ENCODE measurements around the gene HBD. TPM values are rescaled to one million over a fixed set of nuclear protein-coding genes. Genes with fewer than 3 reads are reported as not detected.

HBD gene
- not detected for total RNA-seq

DNA sequence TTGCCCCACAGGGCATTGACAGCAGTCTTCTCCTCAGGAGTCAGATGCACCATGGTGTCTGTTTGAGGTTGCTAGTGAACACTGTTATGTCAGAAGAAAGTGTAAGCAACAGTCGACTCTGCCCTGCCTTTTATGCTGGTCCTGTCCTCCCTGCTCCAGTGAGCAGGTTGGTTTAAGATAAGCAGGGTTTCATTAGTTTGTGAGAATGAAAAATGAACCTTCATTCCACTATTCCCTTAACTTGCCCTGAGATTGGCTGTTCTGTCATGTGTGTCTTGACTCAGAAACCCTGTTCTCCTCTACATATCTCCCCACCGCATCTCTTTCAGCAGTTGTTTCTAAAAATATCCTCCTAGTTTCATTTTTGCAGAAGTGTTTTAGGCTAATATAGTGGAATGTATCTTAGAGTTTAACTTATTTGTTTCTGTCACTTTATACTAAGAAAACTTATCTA lies at the start of gene HBD:
HBD (minus strand) TSS at position 103 of the 454 bp plus-strand sequence; CDS start at position 53, 50 bp downstream.
- Mint-ChIP-seq H3K27me3 (peaks cover 16% of the 10 kb centered on the region), H3K9me3 (ENCODE audit: low read depth) (no peaks in the 10 kb centered on the region), H3K4me3 (no peak within 1 kb of the TSS), H3K27ac (no peak within 1 kb of the TSS), H3K4me1 (peaks cover 10% of the 10 kb centered on the region), H3K36me3 (no peaks in the 10 kb centered on the region)
- DNase-seq, result no peak
- peak; percentile 75 for ATAC-seq
- CTCF ChIA-PET, result no interaction called here

DNA sequence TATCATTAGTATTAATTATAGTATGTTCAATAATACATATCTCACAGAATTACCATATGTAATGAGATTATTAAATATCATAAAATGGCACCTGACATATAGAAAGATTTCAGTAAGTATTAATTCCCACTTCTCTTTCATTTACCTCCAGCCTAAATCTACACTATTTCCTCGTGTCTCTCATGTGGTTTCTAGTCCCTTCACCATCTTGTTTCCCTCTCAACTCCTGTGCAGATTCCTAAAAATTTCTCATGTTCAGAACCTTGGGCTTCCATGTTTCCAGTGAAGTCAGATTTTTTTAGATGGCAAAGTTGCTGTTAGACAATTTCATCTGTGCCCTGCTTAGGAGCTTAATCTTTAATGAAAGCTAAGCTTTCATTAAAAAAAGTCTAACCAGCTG lies 49.6 kb upstream of the HBD start:
- Mint-ChIP-seq H3K4me3 (no peak overlapping the region), H3K36me3 (no peaks in the 10 kb centered on the region), H3K4me1 (peaks cover 6% of the 10 kb centered on the region), H3K9me3 (ENCODE audit: low read depth) (no peaks in the 10 kb centered on the region), H3K27ac (no peak overlapping the region), H3K27me3 (no peaks in the 10 kb centered on the region)
- DNase-seq (no peak), ATAC-seq (no peak)
- CTCF ChIA-PET, result no interaction called here

DNA sequence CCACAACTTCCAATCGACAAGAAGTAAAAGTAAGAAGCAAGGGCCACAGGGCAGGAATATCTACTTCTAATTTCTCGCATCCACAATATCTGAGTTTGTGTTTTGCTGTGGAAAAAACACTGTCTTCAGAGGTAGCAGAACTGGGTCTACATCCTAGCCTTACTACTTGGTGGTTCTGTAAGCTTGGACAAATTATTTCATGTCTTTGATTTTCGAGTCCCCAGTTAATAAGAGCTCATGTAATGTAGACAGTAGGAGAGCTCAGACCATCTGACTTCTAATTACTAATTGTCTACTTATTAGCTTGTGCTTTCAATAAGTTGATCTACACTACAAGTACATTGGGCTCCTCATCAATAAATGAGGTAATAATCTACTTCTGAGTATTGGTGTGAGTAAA lies 48.8 kb upstream of the HBD start:
- Mint-ChIP-seq H3K36me3 (no peaks in the 10 kb centered on the region), H3K27ac (no peak overlapping the region), H3K27me3 (no peaks in the 10 kb centered on the region), H3K4me3 (no peak overlapping the region), H3K4me1 (peaks cover 6% of the 10 kb centered on the region), H3K9me3 (ENCODE audit: low read depth) (no peaks in the 10 kb centered on the region)
- no peak for DNase-seq
- CTCF ChIA-PET, result no interaction called here
- ATAC-seq, result no peak

DNA sequence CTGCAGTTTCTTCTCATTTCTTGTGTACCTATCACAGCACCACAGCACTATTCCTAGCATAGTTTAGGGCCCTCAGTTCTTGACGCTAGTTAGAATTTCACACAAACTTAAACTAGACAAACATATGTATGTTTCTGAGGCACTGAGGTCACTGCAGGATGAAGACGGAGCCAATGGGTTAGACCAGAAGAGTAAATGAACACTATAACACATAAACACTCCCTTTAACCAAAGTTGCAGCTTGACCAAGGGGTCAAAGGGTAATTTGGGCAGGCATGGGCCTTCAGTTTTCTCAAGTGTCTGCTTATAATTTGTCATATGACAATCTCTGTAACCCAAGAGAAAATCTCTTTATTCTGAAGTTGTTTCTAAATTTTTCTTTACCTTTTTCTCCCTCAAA lies 48.3 kb upstream of the HBD start:
- H3K27me3 Mint-ChIP-seq, result no peaks in the 10 kb centered on the region
- H3K9me3 Mint-ChIP-seq (ENCODE audit: low read depth), result no peaks in the 10 kb centered on the region
- no peak overlapping the region for H3K4me3 Mint-ChIP-seq
- CTCF ChIA-PET, result no interaction called here
- H3K4me1 Mint-ChIP-seq, result peaks cover 11% of the 10 kb centered on the region
- H3K36me3 Mint-ChIP-seq, result no peaks in the 10 kb centered on the region
- DNase-seq (no peak), ATAC-seq (no peak)
- H3K27ac Mint-ChIP-seq, result no peak overlapping the region

DNA sequence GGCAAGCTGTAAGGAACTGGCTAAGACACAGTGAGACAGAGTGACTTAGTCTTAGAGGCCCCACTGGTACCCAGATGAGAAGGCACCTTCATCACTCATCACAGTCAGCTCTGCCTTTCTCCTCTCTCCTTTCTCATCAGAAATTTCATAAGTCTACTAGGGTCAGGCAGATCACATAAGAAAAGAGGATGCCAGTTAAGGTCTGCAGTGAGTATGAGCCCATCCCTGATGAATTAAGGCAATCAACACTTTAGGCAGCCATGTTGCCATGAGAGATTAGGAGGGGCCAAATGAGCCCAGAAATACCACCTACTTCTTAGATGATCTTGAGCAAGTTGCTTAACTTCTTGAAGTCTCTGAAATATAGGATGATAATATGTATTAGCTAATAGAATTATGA lies 47.3 kb upstream of the HBD start:
- Mint-ChIP-seq H3K9me3 (ENCODE audit: low read depth) (no peaks in the 10 kb centered on the region), H3K4me3 (no peak overlapping the region), H3K27me3 (no peaks in the 10 kb centered on the region), H3K4me1 (peaks cover 11% of the 10 kb centered on the region), H3K36me3 (no peaks in the 10 kb centered on the region), H3K27ac (no peak overlapping the region)
- ATAC-seq, result no peak
- CTCF ChIA-PET, result no interaction called here
- DNase-seq, result no peak

DNA sequence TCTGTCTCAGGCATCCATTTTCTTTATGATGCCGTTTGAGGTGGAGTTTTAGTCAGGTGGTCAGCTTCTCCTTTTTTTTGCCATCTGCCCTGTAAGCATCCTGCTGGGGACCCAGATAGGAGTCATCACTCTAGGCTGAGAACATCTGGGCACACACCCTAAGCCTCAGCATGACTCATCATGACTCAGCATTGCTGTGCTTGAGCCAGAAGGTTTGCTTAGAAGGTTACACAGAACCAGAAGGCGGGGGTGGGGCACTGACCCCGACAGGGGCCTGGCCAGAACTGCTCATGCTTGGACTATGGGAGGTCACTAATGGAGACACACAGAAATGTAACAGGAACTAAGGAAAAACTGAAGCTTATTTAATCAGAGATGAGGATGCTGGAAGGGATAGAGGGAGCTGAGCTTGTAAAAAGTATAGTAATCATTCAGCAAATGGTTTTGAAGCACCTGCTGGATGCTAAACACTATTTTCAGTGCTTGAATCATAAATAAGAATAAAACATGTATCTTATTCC lies 46.4 kb upstream of the HBD start:
- H3K27ac Mint-ChIP-seq, result no peak overlapping the region
- no peak overlapping the region for H3K4me3 Mint-ChIP-seq
- peak; percentile 64 for DNase-seq
- CTCF ChIA-PET, result interaction anchor here (0.9 kb wide), 1 partner anchor 10 kb away, joined by 3 read pairs; no protein-coding TSS in a partner anchor
- no peaks in the 10 kb centered on the region for H3K27me3 Mint-ChIP-seq
- ATAC-seq, result peak; percentile 91
- H3K4me1 Mint-ChIP-seq, result peaks cover 11% of the 10 kb centered on the region
- no peaks in the 10 kb centered on the region for H3K36me3 Mint-ChIP-seq
- no peaks in the 10 kb centered on the region for H3K9me3 Mint-ChIP-seq (ENCODE audit: low read depth)

DNA sequence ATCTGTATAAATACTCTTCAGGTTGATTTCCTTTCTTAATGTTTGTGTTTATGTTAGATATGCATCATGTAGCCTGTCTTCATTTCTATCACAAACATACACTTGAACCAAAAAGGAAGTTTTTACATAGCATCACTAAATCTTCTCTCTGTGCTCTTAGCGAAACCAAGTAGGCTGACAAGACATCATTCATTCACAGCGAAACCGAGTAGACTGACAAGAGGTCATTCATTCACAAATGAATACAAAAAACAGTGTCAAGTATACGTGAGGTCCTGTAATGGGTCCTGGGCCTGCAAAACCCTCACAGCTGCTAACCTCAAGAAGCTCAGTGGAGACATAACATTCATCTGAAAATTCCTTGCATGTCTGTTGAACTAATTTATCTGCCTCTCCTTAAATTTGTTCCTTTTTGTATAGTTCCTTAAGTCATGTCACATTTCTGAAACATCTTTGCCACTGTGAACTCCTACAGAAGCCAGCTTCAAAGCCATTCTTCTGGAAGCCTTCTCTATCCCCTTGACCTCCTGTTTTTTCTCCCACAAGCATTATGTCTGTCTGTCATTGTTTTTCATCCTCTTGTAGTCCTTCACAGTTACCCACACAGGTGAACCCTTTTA lies 45.3 kb upstream of the HBD start:
- no peak for DNase-seq
- H3K4me1 Mint-ChIP-seq, result peaks cover 11% of the 10 kb centered on the region
- CTCF ChIA-PET, result interaction anchor here (0.9 to 1.2 kb wide), 2 partner anchors 10 to 11 kb away, joined by 3 to 4 read pairs; no protein-coding TSS in a partner anchor
- no peaks in the 10 kb centered on the region for H3K36me3 Mint-ChIP-seq
- ATAC-seq, result no peak
- no peaks in the 10 kb centered on the region for H3K27me3 Mint-ChIP-seq
- no peaks in the 10 kb centered on the region for H3K9me3 Mint-ChIP-seq (ENCODE audit: low read depth)
- H3K27ac Mint-ChIP-seq, result no peak overlapping the region
- H3K4me3 Mint-ChIP-seq, result no peak overlapping the region

DNA sequence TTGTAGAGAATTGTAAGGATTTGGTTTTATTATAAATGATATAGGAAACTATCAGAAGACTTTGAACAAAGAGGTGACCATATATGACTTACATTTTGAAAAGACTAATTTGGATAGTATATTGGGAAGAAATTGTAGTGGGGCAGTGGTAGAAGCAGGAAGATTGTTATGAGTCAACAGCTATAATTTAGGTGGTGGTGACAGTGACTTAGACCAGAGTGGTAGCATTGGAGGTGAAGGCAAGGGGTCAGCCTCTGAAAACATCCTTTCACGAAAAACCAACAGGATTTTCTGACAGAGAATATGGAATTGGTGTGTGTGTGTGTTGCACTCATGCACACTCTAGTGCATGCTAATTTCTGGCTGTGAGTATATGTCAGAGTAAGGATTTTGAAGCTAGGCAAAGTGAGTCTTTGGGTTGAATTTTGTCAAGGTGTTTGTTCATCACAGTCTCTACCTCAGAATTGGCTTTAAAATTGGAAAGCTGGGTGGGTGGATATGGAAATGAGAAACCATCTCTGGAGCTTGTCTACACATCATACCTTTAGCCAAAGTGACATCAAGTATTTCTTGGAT lies 43.6 kb upstream of the HBD start:
- H3K27me3 Mint-ChIP-seq, result no peaks in the 10 kb centered on the region
- H3K27ac Mint-ChIP-seq, result no peak overlapping the region
- H3K4me3 Mint-ChIP-seq, result no peak overlapping the region
- peaks cover 11% of the 10 kb centered on the region for H3K4me1 Mint-ChIP-seq
- H3K9me3 Mint-ChIP-seq (ENCODE audit: low read depth), result no peaks in the 10 kb centered on the region
- DNase-seq (no peak), ATAC-seq (no peak)
- H3K36me3 Mint-ChIP-seq, result no peaks in the 10 kb centered on the region
- CTCF ChIA-PET, result no interaction called here

DNA sequence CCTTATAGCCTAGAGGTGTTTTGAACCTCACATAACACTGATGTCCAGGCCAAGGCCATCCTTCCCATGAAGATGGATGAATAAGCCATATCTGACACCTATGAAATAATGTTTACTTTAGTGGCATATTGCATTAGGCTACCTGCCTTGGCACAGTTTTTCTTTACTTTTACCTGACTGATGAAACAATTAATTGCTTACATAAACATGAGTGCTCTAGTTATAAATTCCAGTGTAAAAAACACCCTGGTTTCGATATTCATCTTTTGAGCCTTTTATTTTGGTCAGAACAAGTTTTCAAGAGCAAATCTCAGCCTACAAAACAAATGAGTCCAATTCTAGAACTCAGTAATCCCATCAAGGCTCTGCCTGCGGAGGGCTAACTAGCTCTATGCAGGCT lies 42.4 kb upstream of the HBD start:
- ATAC-seq, result no peak
- no peaks in the 10 kb centered on the region for H3K9me3 Mint-ChIP-seq (ENCODE audit: low read depth)
- DNase-seq, result no peak
- no peak overlapping the region for H3K4me3 Mint-ChIP-seq
- H3K36me3 Mint-ChIP-seq, result no peaks in the 10 kb centered on the region
- H3K4me1 Mint-ChIP-seq, result peaks cover 11% of the 10 kb centered on the region
- no peak overlapping the region for H3K27ac Mint-ChIP-seq
- no peaks in the 10 kb centered on the region for H3K27me3 Mint-ChIP-seq
- CTCF ChIA-PET, result no interaction called here

DNA sequence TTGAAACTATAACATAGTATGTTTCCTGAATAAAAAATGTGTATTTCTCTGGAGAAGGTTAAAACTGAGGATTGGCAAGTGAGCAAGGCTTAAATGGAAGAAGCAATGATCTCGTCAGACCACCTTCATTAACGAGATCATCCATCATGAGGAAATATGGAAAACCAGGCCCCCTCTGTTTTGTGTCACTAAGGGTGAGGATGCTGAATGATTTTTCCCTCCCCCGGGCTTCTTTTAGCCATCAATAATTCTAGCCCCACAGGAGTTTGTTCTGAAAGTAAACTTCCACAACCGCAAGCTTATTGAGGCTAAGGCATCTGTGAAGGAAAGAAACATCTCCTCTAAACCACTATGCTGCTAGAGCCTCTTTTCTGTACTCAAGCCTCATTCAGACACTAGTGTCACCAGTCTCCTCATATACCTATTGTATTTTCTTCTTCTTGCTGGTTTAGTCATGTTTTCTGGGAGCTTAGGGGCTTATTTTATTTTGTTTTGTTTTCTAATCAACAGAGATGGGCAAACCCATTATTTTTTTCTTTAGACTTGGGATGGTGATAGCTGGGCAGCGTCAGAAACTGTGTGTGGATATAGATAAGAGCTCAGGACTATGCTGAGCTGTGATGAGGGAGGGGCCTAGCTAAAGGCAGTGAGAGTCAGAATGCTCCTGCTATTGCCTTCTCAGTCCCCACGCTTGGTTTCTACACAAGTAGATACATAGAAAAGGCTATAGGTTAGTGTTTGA lies 41.3 kb upstream of the HBD start:
- ATAC-seq (no peak), DNase-seq (no peak)
- H3K4me3 Mint-ChIP-seq, result no peak overlapping the region
- CTCF ChIA-PET, result no interaction called here
- H3K36me3 Mint-ChIP-seq, result no peaks in the 10 kb centered on the region
- H3K9me3 Mint-ChIP-seq (ENCODE audit: low read depth), result no peaks in the 10 kb centered on the region
- H3K4me1 Mint-ChIP-seq, result peaks cover 7% of the 10 kb centered on the region
- no peaks in the 10 kb centered on the region for H3K27me3 Mint-ChIP-seq
- no peak overlapping the region for H3K27ac Mint-ChIP-seq

DNA sequence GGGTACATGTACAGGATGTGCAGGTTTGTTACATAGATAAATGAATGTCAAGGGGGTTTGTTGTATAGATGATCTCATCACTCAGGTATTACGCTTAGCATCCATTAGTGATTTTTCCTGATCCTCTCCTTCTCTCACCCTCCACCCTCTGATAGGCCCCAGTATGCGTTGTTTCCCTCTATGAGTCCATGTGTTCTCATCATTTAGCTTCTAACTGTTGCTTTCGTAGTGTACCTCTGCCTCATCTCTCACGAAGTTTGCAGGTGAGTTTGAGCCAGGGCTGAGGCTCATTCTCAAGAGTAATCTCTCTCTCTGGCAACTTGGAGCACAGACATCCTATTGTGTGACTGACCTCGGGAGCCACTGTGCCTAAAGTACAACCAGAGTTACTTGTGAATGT lies 40.1 kb upstream of the HBD start:
- H3K27ac Mint-ChIP-seq, result no peak overlapping the region
- no peaks in the 10 kb centered on the region for H3K9me3 Mint-ChIP-seq (ENCODE audit: low read depth)
- no peaks in the 10 kb centered on the region for H3K27me3 Mint-ChIP-seq
- no peaks in the 10 kb centered on the region for H3K36me3 Mint-ChIP-seq
- CTCF ChIA-PET, result no interaction called here
- H3K4me1 Mint-ChIP-seq, result peaks cover 4% of the 10 kb centered on the region
- no peak for DNase-seq
- no peak for ATAC-seq
- H3K4me3 Mint-ChIP-seq, result no peak overlapping the region

DNA sequence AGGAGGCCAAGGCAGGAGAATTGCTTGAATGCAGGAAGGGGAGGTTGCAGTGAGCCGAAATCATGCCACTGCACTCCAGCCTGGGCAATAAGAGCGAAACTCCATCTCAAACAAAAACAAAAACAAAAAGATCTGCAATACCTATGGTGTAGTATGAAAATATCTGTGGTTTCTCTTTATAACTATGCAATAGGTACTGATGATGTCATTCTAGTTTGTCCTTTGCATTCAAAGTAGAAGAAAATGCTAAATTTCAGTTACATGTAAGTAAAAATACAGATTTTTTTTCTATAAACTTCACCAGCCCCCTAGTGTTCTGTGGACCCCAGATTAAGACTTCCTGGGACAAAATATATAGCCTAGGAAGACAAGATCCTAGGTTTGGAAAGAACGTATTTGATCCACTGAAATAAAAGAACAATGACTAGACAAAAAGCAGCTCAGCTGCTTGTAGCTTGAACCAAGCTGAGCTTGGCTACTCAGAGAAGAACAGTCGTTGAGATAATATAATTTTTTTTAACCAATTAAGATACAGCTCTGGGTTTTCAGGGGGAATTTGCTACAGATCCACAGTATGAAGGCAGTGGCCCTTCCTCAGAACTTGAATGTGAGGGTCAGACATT lies 38.2 kb upstream of the HBD start:
- no peak for ATAC-seq
- Mint-ChIP-seq H3K4me3 (no peak overlapping the region), H3K4me1 (no peaks in the 10 kb centered on the region), H3K36me3 (no peaks in the 10 kb centered on the region), H3K9me3 (ENCODE audit: low read depth) (no peaks in the 10 kb centered on the region), H3K27me3 (no peaks in the 10 kb centered on the region), H3K27ac (no peak overlapping the region)
- DNase-seq, result no peak
- CTCF ChIA-PET, result no interaction called here

DNA sequence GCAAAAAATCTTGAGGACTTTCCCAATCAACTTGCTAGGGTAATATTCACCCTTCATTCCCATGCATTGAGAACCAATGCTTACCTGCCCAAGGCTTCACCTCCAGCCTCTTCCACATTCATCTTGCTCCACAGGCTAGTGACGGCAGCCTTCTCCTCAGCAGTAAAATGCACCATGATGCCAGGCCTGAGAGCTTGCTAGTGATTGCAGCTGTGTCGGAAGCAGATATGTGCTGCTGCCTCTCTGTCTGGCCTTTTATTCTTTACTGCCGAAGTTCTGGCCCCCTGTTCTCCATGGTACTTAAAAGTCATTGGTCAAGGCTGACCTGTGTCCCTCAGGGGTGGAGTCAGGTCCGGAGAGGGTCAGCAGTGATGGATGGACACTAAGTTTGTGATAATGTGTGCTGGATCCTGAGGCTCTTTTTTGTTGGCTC lies 35.4 kb upstream of the HBD start, which contains the start of gene HBE1:
HBE1 (minus strand) TSS at position 231 of the 433 bp plus-strand sequence; CDS start at position 176, 55 bp downstream.
- no peaks in the 10 kb centered on the region for H3K36me3 Mint-ChIP-seq
- H3K4me3 Mint-ChIP-seq, result no peak within 1 kb of the TSS
- no peaks in the 10 kb centered on the region for H3K9me3 Mint-ChIP-seq (ENCODE audit: low read depth)
- no peak for DNase-seq
- CTCF ChIA-PET, result no interaction called here
- no peaks in the 10 kb centered on the region for H3K27me3 Mint-ChIP-seq
- no peak for ATAC-seq
- no peak within 1 kb of the TSS for H3K27ac Mint-ChIP-seq
- H3K4me1 Mint-ChIP-seq, result no peaks in the 10 kb centered on the region

Measured in activated CD8-positive, alpha-beta memory T cell treated with anti-CD3 and anti-CD28 coated beads, Interleukin-2, amount 10 ng/mL, durations not matched to agents 7 days and 5 days (primary cell).